RWPE1 (cell line): ENCODE results near the gene PLAAT5.

Experiments
- CTCF ChIA-PET: fragments of 350-600 bp; sonication (Branson Sonifier 250); formaldehyde crosslinking; extraction: SDS; loops from one replicate; lab custom pipeline; 2021; lab: Yijun Ruan, JAX
- POLR2A ChIA-PET: fragments of 400-600 bp; formaldehyde crosslinking; extraction: SDS; loops from one replicate; lab custom pipeline; 2020; ENCODE audit warnings: antibody characterized with exemption; ENCODE audit not compliant: low non-redundant PET; lab: Yijun Ruan, JAX
- DNase-seq: peaks from one replicate; pipeline ENCODE4 v3.0.0; 2012; ENCODE audit warnings: low spot score
- H3K27ac ChIP-seq: fragments of 450-650 bp; 2 replicates; pipeline ENCODE4 v1.5.1; 2017
- CTCF ChIP-seq: fragments of 450-650 bp; conservative IDR thresholded peaks from 2 replicates; pipeline ENCODE4 v1.5.1; 2017; ENCODE audit warnings: low read depth, mild to moderate bottlenecking

Gene PLAAT5

GRCh38 chr11:63501236-63501635 lies 10.3 kb upstream of the PLAAT5 start:
- no peak for TF ChIP-seq CTCF
- no peak overlapping the region for H3K27ac ChIP-seq
- ChIA-PET POLR2A (no interaction called here), CTCF (no interaction called here)
- DNase-seq, result no peak

- CTCF ChIA-PET, result no interaction called here
- POLR2A ChIA-PET, result no interaction called here
- TF ChIP-seq CTCF, result no peak
- H3K27ac ChIP-seq, result no peak overlapping the region
- no peak for DNase-seq
These were observed 8.9 kb upstream of the PLAAT5 start for GRCh38 chr11:63499874-63500273.

- TF ChIP-seq CTCF, result no peak
- POLR2A ChIA-PET, result no interaction called here
- CTCF ChIA-PET, result no interaction called here
- DNase-seq, result no peak
- no peak overlapping the region for H3K27ac ChIP-seq
These were observed 4.0 kb upstream of the PLAAT5 start for GRCh38 chr11:63494975-63495374.

- TF ChIP-seq CTCF, result no peak
- CTCF ChIA-PET, result no interaction called here
- no peak overlapping the region for H3K27ac ChIP-seq
- no peak for DNase-seq
- POLR2A ChIA-PET, result no interaction called here
These were observed 2.2 kb upstream of the PLAAT5 start for GRCh38 chr11:63493127-63493526.

GRCh38 chr11:63492441-63492840 lies 1.5 kb upstream of the PLAAT5 start:
- H3K27ac ChIP-seq, result no peak overlapping the region
- ChIA-PET CTCF (no interaction called here), POLR2A (no interaction called here)
- no peak for DNase-seq
- TF ChIP-seq CTCF, result no peak

- TF ChIP-seq CTCF, result no peak
- ChIA-PET POLR2A (no interaction called here), CTCF (interaction anchor here (1.2 kb wide), 1 partner anchor 13 kb away, joined by 3 read pairs; no protein-coding TSS in a partner anchor)
- DNase-seq, result no peak
- no peak overlapping the region for H3K27ac ChIP-seq
These were observed 837 bp upstream of the PLAAT5 start for GRCh38 chr11:63491636-63492372.
